ENCODE data around the gene SND1. TPM values are rescaled to one million over a fixed set of nuclear protein-coding genes. Genes with fewer than 3 reads are reported as not detected.

Gene SND1
- total and polyA plus RNA-seq, 2 donors (not counting 3 experiments of a cell fraction or from before 2014, with no cell fraction given) = 116 to 249 TPM

DNA sequence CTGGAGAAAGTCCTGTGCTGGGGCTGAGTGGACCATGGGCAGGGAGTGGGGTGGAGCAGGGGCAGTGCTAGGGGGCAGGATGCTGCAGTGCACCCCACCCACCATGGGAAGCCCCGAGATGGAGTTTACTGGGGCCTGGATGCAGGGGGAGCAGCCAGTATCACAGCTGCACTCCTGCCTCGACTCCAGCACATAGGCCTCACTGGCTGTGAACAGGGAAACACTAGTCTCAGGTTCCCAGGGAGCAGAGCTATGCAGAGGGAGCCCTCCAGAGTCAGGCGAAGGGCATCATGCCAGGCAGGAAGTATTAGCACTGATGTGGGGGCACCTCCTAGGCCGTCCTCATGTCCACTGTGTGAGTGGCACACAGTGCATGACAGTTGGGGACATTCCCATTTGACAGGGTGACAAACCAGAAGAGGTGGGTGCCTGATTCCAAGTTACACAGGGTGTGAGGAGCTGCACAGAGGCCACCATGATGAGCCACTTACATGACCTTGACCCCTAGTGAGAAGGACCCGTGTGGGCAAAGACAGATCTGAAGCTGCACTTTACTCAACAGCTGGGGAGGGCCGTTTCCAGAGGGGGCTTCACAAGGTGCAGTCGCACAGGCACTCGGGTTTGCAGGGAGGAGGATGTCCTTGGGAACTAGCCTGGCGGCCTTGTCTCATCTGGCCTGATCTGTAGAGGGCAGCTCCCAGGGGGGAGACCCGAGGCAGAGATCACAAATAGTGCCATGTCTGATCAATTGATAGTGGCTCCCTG lies 449.1 kb downstream of the SND1 start:
- H3K27me3 ChIP-seq (ENCODE audit: control insufficient read depth in 2 of 2, insufficient read depth in 2 of 2, low read length in 2 of 2) = peaks cover 4 to 17% of the 10 kb centered on the region in 2 experiments
- intact Hi-C loops (cut with micrococcal nuclease) (loop anchor here (10.0 kb wide), 1 partner anchor 104 kb away; no protein-coding TSS in a partner anchor), dilution Hi-C loops (cut with MboI; ENCODE audit: extremely low pct_ligation_motif_present, low sequenced_read_pairs) (no loop called here)
- H3K36me3 ChIP-seq (ENCODE audit: control insufficient read depth in 2 of 2, extremely low read depth in 1 of 2, insufficient read depth in 2 of 2, low read length in 2 of 2) = no peaks in the 10 kb centered on the region
- no peak for FAIRE-seq
- no peak for DNase-seq (ENCODE audit: low read depth, low spot score)
- H2AFZ ChIP-seq (ENCODE audit: low read depth, low read length) = no peak overlapping the region
- no peak overlapping the region for H3K9ac ChIP-seq (replicated peaks; ENCODE audit: extremely low read depth, insufficient read depth, low read length)
- peaks cover 6% of the 10 kb centered on the region for H3K4me1 ChIP-seq (ENCODE audit: control insufficient read depth, extremely low read depth, insufficient read depth, low read length)
- no peaks in the 10 kb centered on the region for H3K9me1 ChIP-seq (replicated peaks; ENCODE audit: control insufficient read depth, extremely low read depth, insufficient read depth, low read length)
- H3K4me3 ChIP-seq (replicated peaks in 1 of 3; ENCODE audit: insufficient read depth in 1 of 3, low read depth in 1 of 3, low read length in 3 of 3) = no peak overlapping the region
- no peaks in the 10 kb centered on the region for H3K9me3 ChIP-seq (replicated peaks; ENCODE audit: control insufficient read depth, insufficient read depth, low read length)
- POLR2A ChIA-PET = no interaction called here
- H3K4me2 ChIP-seq (ENCODE audit: insufficient read depth, low read length) = no peak overlapping the region
- CTCF ChIA-PET = interaction anchor here (1.3 to 3.8 kb wide), 2 partner anchors 108 to 393 kb away, joined by 3 to 17 read pairs; no protein-coding TSS in a partner anchor
- no TSS peak for BruUV-seq (replicated peaks)
- no peak overlapping the region for H3K27ac ChIP-seq (ENCODE audit: insufficient read depth, low read depth, low read length)
- H3K79me2 ChIP-seq (ENCODE audit: control insufficient read depth, insufficient read depth, low read length) = no peaks in the 10 kb centered on the region
- H4K20me1 ChIP-seq (replicated peaks; ENCODE audit: control insufficient read depth, extremely low read depth, insufficient read depth, low read length) = no peaks in the 10 kb centered on the region
- TF ChIP-seq MYC (IDR thresholded peaks at IDR 0.05; ENCODE audit: low read depth, low read length) (no peak), POLR2AphosphoS5 (IDR thresholded peaks at IDR 0.05; ENCODE audit: insufficient read depth, low read depth, low read length) (no peak), FOS (IDR thresholded peaks at IDR 0.05; ENCODE audit: borderline replicate concordance, insufficient read depth, low read length) (no peak), JUN (IDR thresholded peaks at IDR 0.05; ENCODE audit: borderline replicate concordance, insufficient read depth, insufficient read length, low read depth) (no peak), EZH2 (IDR thresholded peaks at IDR 0.05; ENCODE audit: borderline replicate concordance, low read depth, low read length, severe bottlenecking) (no peak), POLR2A (IDR thresholded peaks at IDR 0.05; ENCODE audit: low read depth, low read length) (no peak), GATA2 (IDR thresholded peaks at IDR 0.05; ENCODE audit: insufficient read depth, insufficient read length, low read depth, low read length) (no peak)
- TF ChIP-seq, protein P1, sequence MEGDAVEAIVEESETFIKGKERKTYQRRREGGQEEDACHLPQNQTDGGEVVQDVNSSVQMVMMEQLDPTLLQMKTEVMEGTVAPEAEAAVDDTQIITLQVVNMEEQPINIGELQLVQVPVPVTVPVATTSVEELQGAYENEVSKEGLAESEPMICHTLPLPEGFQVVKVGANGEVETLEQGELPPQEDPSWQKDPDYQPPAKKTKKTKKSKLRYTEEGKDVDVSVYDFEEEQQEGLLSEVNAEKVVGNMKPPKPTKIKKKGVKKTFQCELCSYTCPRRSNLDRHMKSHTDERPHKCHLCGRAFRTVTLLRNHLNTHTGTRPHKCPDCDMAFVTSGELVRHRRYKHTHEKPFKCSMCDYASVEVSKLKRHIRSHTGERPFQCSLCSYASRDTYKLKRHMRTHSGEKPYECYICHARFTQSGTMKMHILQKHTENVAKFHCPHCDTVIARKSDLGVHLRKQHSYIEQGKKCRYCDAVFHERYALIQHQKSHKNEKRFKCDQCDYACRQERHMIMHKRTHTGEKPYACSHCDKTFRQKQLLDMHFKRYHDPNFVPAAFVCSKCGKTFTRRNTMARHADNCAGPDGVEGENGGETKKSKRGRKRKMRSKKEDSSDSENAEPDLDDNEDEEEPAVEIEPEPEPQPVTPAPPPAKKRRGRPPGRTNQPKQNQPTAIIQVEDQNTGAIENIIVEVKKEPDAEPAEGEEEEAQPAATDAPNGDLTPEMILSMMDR (IDR thresholded peaks at IDR 0.05; ENCODE audit: extremely low read depth in 1 of 2, insufficient read depth in 1 of 2, low read depth in 1 of 2, low read length in 2 of 2) = no peak
- TF ChIP-seq, protein P2, sequence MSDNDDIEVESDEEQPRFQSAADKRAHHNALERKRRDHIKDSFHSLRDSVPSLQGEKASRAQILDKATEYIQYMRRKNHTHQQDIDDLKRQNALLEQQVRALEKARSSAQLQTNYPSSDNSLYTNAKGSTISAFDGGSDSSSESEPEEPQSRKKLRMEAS (IDR thresholded peaks at IDR 0.05; ENCODE audit: insufficient read depth, insufficient read length) = no peak

Measured in endothelial cell of umbilical vein (primary cell).